ENCODE data around the gene ELK4. TPM values are rescaled to one million over a fixed set of nuclear protein-coding genes. Genes with fewer than 3 reads are reported as not detected.

ELK4 gene
- total and polyA plus RNA-seq, 2 donors (not counting 3 experiments of a cell fraction or from before 2014, with no cell fraction given): 8.7 to 107 TPM

DNA sequence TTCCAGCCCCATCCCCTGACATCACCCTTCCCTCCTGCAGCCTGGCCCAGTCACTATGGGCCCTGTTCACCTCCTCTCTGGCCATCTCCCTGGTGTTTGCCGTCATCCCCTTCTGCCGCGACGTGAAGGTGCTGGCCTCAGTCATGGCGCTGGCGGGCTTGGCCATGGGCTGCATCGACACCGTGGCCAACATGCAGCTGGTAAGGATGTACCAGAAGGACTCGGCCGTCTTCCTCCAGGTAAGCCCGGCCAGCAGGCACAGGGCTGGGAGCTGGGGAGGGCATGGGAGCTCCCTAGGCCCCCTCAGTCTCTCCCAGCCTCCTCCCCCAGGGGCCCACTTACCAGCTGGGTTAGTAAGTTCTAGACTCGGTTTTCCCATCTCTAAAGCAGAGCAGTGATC is 52.1 kb downstream of the ELK4 start:
- TF ChIP-seq POLR2AphosphoS5 (IDR thresholded peaks at IDR 0.05; ENCODE audit: insufficient read depth, low read depth, low read length) (no peak), GATA2 (IDR thresholded peaks at IDR 0.05; ENCODE audit: insufficient read depth, insufficient read length, low read depth, low read length) (no peak)
- dilution Hi-C loops (cut with MboI; ENCODE audit: extremely low pct_ligation_motif_present, low sequenced_read_pairs): no loop called here
- Histone ChIP-seq H3K4me3 (replicated peaks in 1 of 3; ENCODE audit: insufficient read depth in 1 of 3, low read depth in 1 of 3, low read length in 3 of 3) (no peak overlapping the region), H3K4me2 (ENCODE audit: insufficient read depth, low read length) (no peak overlapping the region), H3K9ac (replicated peaks; ENCODE audit: extremely low read depth, insufficient read depth, low read length) (no peak overlapping the region), H3K9me3 (replicated peaks; ENCODE audit: control insufficient read depth, insufficient read depth, low read length) (no peaks in the 10 kb centered on the region), H3K79me2 (ENCODE audit: control insufficient read depth, insufficient read depth, low read length) (no peaks in the 10 kb centered on the region), H3K9me1 (replicated peaks; ENCODE audit: control insufficient read depth, extremely low read depth, insufficient read depth, low read length) (no peaks in the 10 kb centered on the region), H3K36me3 (ENCODE audit: control insufficient read depth in 2 of 2, extremely low read depth in 1 of 2, insufficient read depth in 2 of 2, low read length in 2 of 2) (no peaks in the 10 kb centered on the region), H3K4me1 (ENCODE audit: control insufficient read depth, extremely low read depth, insufficient read depth, low read length) (peaks cover 19% of the 10 kb centered on the region), H4K20me1 (replicated peaks; ENCODE audit: control insufficient read depth, extremely low read depth, insufficient read depth, low read length) (no peaks in the 10 kb centered on the region), H3K27me3 (ENCODE audit: control insufficient read depth in 2 of 2, insufficient read depth in 2 of 2, low read length in 2 of 2) (peaks cover 7 to 19% of the 10 kb centered on the region in 2 experiments), H2AFZ (ENCODE audit: low read depth, low read length) (no peak overlapping the region), H3K27ac (ENCODE audit: insufficient read depth, low read depth, low read length) (no peak overlapping the region)
- no TSS peak for BruUV-seq (replicated peaks)
- DNase-seq (ENCODE audit: low read depth, low spot score): no peak
- intact Hi-C loops (cut with micrococcal nuclease): loop anchor here (10.0 kb wide), 1 partner anchor 55 kb away; no protein-coding TSS in a partner anchor
- POLR2A ChIA-PET: no interaction called here
- FAIRE-seq: no peak
- CTCF ChIA-PET: interaction anchor here (2.2 kb wide), 1 partner anchor 51 kb away, joined by 10 read pairs; no protein-coding TSS in a partner anchor

- intact Hi-C loops (cut with micrococcal nuclease): no loop called here
- no peaks in the 10 kb centered on the region for H3K9me3 ChIP-seq (replicated peaks; ENCODE audit: control insufficient read depth, insufficient read depth, low read length)
- no peak overlapping the region for H3K27ac ChIP-seq (ENCODE audit: insufficient read depth, low read depth, low read length)
- H2AFZ ChIP-seq (ENCODE audit: low read depth, low read length): no peak overlapping the region
- no peaks in the 10 kb centered on the region for H3K36me3 ChIP-seq (ENCODE audit: control insufficient read depth in 2 of 2, extremely low read depth in 1 of 2, insufficient read depth in 2 of 2, low read length in 2 of 2)
- H3K4me3 ChIP-seq (replicated peaks in 1 of 3; ENCODE audit: insufficient read depth in 1 of 3, low read depth in 1 of 3, low read length in 3 of 3): no peak overlapping the region
- no peak for TF ChIP-seq FOS (IDR thresholded peaks at IDR 0.05; ENCODE audit: borderline replicate concordance, insufficient read depth, low read length)
- no peak for TF ChIP-seq EZH2 (IDR thresholded peaks at IDR 0.05; ENCODE audit: borderline replicate concordance, low read depth, low read length, severe bottlenecking)
- no peak for TF ChIP-seq POLR2A (IDR thresholded peaks at IDR 0.05; ENCODE audit: low read depth, low read length)
- no peak for TF ChIP-seq JUN (IDR thresholded peaks at IDR 0.05; ENCODE audit: borderline replicate concordance, insufficient read depth, insufficient read length, low read depth)
- no peak for TF ChIP-seq GATA2 (IDR thresholded peaks at IDR 0.05; ENCODE audit: insufficient read depth, insufficient read length, low read depth, low read length)
- TF ChIP-seq CTCF (IDR thresholded peaks at IDR 0.05; ENCODE audit: extremely low read depth in 1 of 2, insufficient read depth in 1 of 2, low read depth in 1 of 2, low read length in 2 of 2): no peak
- TF ChIP-seq MYC (IDR thresholded peaks at IDR 0.05; ENCODE audit: low read depth, low read length): no peak
- TF ChIP-seq POLR2AphosphoS5 (IDR thresholded peaks at IDR 0.05; ENCODE audit: insufficient read depth, low read depth, low read length): no peak
- TF ChIP-seq MAX (IDR thresholded peaks at IDR 0.05; ENCODE audit: insufficient read depth, insufficient read length): no peak
- no peak overlapping the region for H3K9ac ChIP-seq (replicated peaks; ENCODE audit: extremely low read depth, insufficient read depth, low read length)
- no peak for FAIRE-seq
- H3K4me1 ChIP-seq (ENCODE audit: control insufficient read depth, extremely low read depth, insufficient read depth, low read length): peaks cover 19% of the 10 kb centered on the region
- no peak overlapping the region for H3K4me2 ChIP-seq (ENCODE audit: insufficient read depth, low read length)
- H3K27me3 ChIP-seq (ENCODE audit: control insufficient read depth in 2 of 2, insufficient read depth in 2 of 2, low read length in 2 of 2): peaks cover 10 to 19% of the 10 kb centered on the region in 2 experiments
- dilution Hi-C loops (cut with MboI; ENCODE audit: extremely low pct_ligation_motif_present, low sequenced_read_pairs): no loop called here
- DNase-seq (ENCODE audit: low read depth, low spot score): no peak
- no TSS peak for BruUV-seq (replicated peaks)
- H3K79me2 ChIP-seq (ENCODE audit: control insufficient read depth, insufficient read depth, low read length): no peaks in the 10 kb centered on the region
- POLR2A ChIA-PET: no interaction called here
- H4K20me1 ChIP-seq (replicated peaks; ENCODE audit: control insufficient read depth, extremely low read depth, insufficient read depth, low read length): no peaks in the 10 kb centered on the region
- H3K9me1 ChIP-seq (replicated peaks; ENCODE audit: control insufficient read depth, extremely low read depth, insufficient read depth, low read length): no peaks in the 10 kb centered on the region
- CTCF ChIA-PET: interaction anchor here (0.9 to 2.2 kb wide), 2 partner anchors 50 to 55 kb away, joined by 4 to 10 read pairs; no protein-coding TSS in a partner anchor
Observed at GRCh38 chr1:205578780-205579571, 52.8 kb downstream of the ELK4 start.
